ENCODE measurements around the gene TMEM223.
"Not testable (repeated sequence)": the region's sequence is repeated elsewhere in the genome, so short reads cannot be mapped to it uniquely, and the experiment has no call there.

The TMEM223 gene

GRCh38 chr11:62801071-62801470 lies 9.3 kb upstream of the TMEM223 start:
- DNase-seq (ENCODE audit: low spot score), result no peak

- no peak for DNase-seq (ENCODE audit: low spot score)
Observed at GRCh38 chr11:62799486-62799885, 7.7 kb upstream of the TMEM223 start.

GRCh38 chr11:62796281-62796680 lies 4.5 kb upstream of the TMEM223 start:
- no peak for DNase-seq (ENCODE audit: low spot score)

- no peak for DNase-seq (ENCODE audit: low spot score)
Observed at GRCh38 chr11:62794201-62794775, 2.5 kb upstream of the TMEM223 start.

- peak; percentile 59 for DNase-seq (ENCODE audit: low spot score)
Observed at GRCh38 chr11:62792202-62792575, 383 bp upstream of the TMEM223 start.

GRCh38 chr11:62789576-62789975 lies 2.2 kb downstream of the TMEM223 start:
- DNase-seq (ENCODE audit: low spot score), result no peak

- no peak for DNase-seq (ENCODE audit: low spot score)
Observed at GRCh38 chr11:62788991-62789390, 2.8 kb downstream of the TMEM223 start.

GRCh38 chr11:62787005-62787759 lies 4.6 kb downstream of the TMEM223 start, which contains the start of gene TMEM179B:
Gene TMEM179B (plus strand): TSS chr11:62787402. CDS start chr11:62787432, 30 bp downstream.
- peak; percentile 93 for DNase-seq (ENCODE audit: low spot score)

GRCh38 chr11:62786318-62787004 lies 5.3 kb downstream of the TMEM223 start:
- peak; percentile 91 for DNase-seq (ENCODE audit: low spot score)

GRCh38 chr11:62782753-62783152 lies 9.1 kb downstream of the TMEM223 start:
- DNase-seq (ENCODE audit: low spot score), result no peak

- DNase-seq (ENCODE audit: low spot score), result no peak
Observed at GRCh38 chr11:62778441-62778840, 13.4 kb downstream of the TMEM223 start.

GRCh38 chr11:62777389-62777788 lies 14.4 kb downstream of the TMEM223 start:
- DNase-seq (ENCODE audit: low spot score), result no peak

- no peak for DNase-seq (ENCODE audit: low spot score)
Observed at GRCh38 chr11:62775646-62776045, 16.2 kb downstream of the TMEM223 start.

GRCh38 chr11:62774407-62774806 lies 17.4 kb downstream of the TMEM223 start:
- DNase-seq (ENCODE audit: low spot score), result no peak

GRCh38 chr11:62771144-62772021 lies 20.4 kb downstream of the TMEM223 start, which contains the start of gene TAF6L:
Gene TAF6L (plus strand): TSS chr11:62771396. CDS start chr11:62775784, 4,388 bp downstream.
- peak; percentile 95 for DNase-seq (ENCODE audit: low spot score)

- DNase-seq (ENCODE audit: low spot score), result no peak
Observed at GRCh38 chr11:62770778-62771143, 21.0 kb downstream of the TMEM223 start.

- not testable (repeated sequence) for DNase-seq (ENCODE audit: low spot score)
Observed at GRCh38 chr11:62760867-62761227, 31.0 kb downstream of the TMEM223 start.

GRCh38 chr11:62757846-62758788 lies 33.7 kb downstream of the TMEM223 start:
- DNase-seq (ENCODE audit: low spot score), result no peak

GRCh38 chr11:62755086-62755615 lies 36.7 kb downstream of the TMEM223 start:
- no peak for DNase-seq (ENCODE audit: low spot score)

- peak; percentile 90 for DNase-seq (ENCODE audit: low spot score)
Observed at GRCh38 chr11:62753736-62754603, 37.8 kb downstream of the TMEM223 start, which contains the start of gene ZBTB3. Gene ZBTB3 (minus strand): TSS chr11:62754160. CDS start chr11:62753664, 496 bp downstream.
